Measurements from ENCODE around the gene CCDC137. TPM values are rescaled to one million over a fixed set of nuclear protein-coding genes. Genes with fewer than 3 reads are reported as not detected.
A peak's percentile ranks its signal among the peaks of the same experiment; 100 is the strongest.

CCDC137 gene
- total and polyA plus RNA-seq, 4 experiments from 2014 or later, result 5.3 to 29.3 (median 22.5) TPM

GRCh38 chr17:81686614-81687013, 20.1 kb downstream of the CCDC137 start:
- Mint-ChIP-seq H3K36me3 (peaks cover 14 to 52% of the 10 kb centered on the region in 2 donors), H3K27ac (peak overlapping the region in 3 of 7 donors; percentile 22 to 74 (median 30)), H3K4me1 (peaks cover 20 to 56% (median 27%) of the 10 kb centered on the region in 4 donors), H3K9me3 (peaks cover 0 to 3% (median 0%) of the 10 kb centered on the region in 8 donors), H3K4me3 (peak overlapping the region in 1 of 8 donors; percentile 42), H3K27me3 (no peaks in the 10 kb centered on the region)
- H3K27me3 ChIP-seq (ENCODE audit: insufficient read depth, low read length), result no peaks in the 10 kb centered on the region
- no peak overlapping the region for H3K27ac ChIP-seq (ENCODE audit: low read depth, low read length)
- H3K36me3 ChIP-seq (ENCODE audit: insufficient read depth, low read length), result peaks cover 55% of the 10 kb centered on the region
- H3K4me3 ChIP-seq (ENCODE audit: low read length in 2 of 2), result no peak overlapping the region
- peaks cover 31% of the 10 kb centered on the region for H3K4me1 ChIP-seq (ENCODE audit: insufficient read depth, low read length)
- ChIA-PET POLR2A (ENCODE audit: partially characterized antibody) (no interaction called here), CTCF (ENCODE audit: partially characterized antibody) (no interaction called here)
- no peaks in the 10 kb centered on the region for H3K9me3 ChIP-seq (ENCODE audit: control insufficient read depth in 1 of 2, low read length in 2 of 2)
- intact Hi-C loops (cut with micrococcal nuclease), result no loop called here
- DNase-seq, result no peak

- peaks cover 22 to 57% of the 10 kb centered on the region in 2 donors for H3K36me3 Mint-ChIP-seq
- H3K27me3 Mint-ChIP-seq, result no peaks in the 10 kb centered on the region
- Histone ChIP-seq H3K9me3 (ENCODE audit: control insufficient read depth in 1 of 2, low read length in 2 of 2) (no peaks in the 10 kb centered on the region), H3K27ac (ENCODE audit: low read depth, low read length) (no peak overlapping the region), H3K27me3 (ENCODE audit: insufficient read depth, low read length) (no peaks in the 10 kb centered on the region), H3K4me3 (ENCODE audit: low read length in 2 of 2) (no peak overlapping the region), H3K36me3 (ENCODE audit: insufficient read depth, low read length) (peaks cover 62% of the 10 kb centered on the region), H3K4me1 (ENCODE audit: insufficient read depth, low read length) (peaks cover 25% of the 10 kb centered on the region)
- H3K4me3 Mint-ChIP-seq, result peak overlapping the region in 1 of 8 donors; percentile 39
- peaks cover 0 to 3% (median 0%) of the 10 kb centered on the region in 8 donors for H3K9me3 Mint-ChIP-seq
- no peak for DNase-seq
- peak overlapping the region in 3 of 7 donors; percentile 35 to 60 (median 60) for H3K27ac Mint-ChIP-seq
- intact Hi-C loops (cut with micrococcal nuclease), result no loop called here
- peaks cover 16 to 44% (median 22%) of the 10 kb centered on the region in 4 donors for H3K4me1 Mint-ChIP-seq
- ChIA-PET POLR2A (ENCODE audit: partially characterized antibody) (interaction anchor here (1.0 kb wide), 1 partner anchor 8 kb away, joined by 4 read pairs; no protein-coding TSS in a partner anchor), CTCF (ENCODE audit: partially characterized antibody) (interaction anchor here (0.9 kb wide), 1 partner anchor 12 kb away, joined by 3 read pairs; no protein-coding TSS in a partner anchor)
Measured at GRCh38 chr17:81687770-81688541, 21.4 kb downstream of the CCDC137 start.

- no peaks in the 10 kb centered on the region for H3K27me3 ChIP-seq (ENCODE audit: insufficient read depth, low read length)
- no peak for DNase-seq
- ChIA-PET POLR2A (ENCODE audit: partially characterized antibody) (no interaction called here), CTCF (ENCODE audit: partially characterized antibody) (no interaction called here)
- peaks cover 22 to 55% of the 10 kb centered on the region in 2 donors for H3K36me3 Mint-ChIP-seq
- no peak overlapping the region for H3K27ac ChIP-seq (ENCODE audit: low read depth, low read length)
- H3K27me3 Mint-ChIP-seq, result no peaks in the 10 kb centered on the region
- H3K4me1 Mint-ChIP-seq, result peaks cover 15 to 39% (median 18%) of the 10 kb centered on the region in 4 donors
- H3K4me3 Mint-ChIP-seq, result no peak overlapping the region
- intact Hi-C loops (cut with micrococcal nuclease), result no loop called here
- H3K27ac Mint-ChIP-seq, result peak overlapping the region in 2 of 7 donors; percentile 17 to 68
- no peak overlapping the region for H3K4me3 ChIP-seq (ENCODE audit: low read length in 2 of 2)
- peaks cover 63% of the 10 kb centered on the region for H3K36me3 ChIP-seq (ENCODE audit: insufficient read depth, low read length)
- H3K9me3 Mint-ChIP-seq, result peaks cover 0 to 2% (median 0%) of the 10 kb centered on the region in 8 donors
- peaks cover 23% of the 10 kb centered on the region for H3K4me1 ChIP-seq (ENCODE audit: insufficient read depth, low read length)
- H3K9me3 ChIP-seq (ENCODE audit: control insufficient read depth in 1 of 2, low read length in 2 of 2), result no peaks in the 10 kb centered on the region
Measured at GRCh38 chr17:81688616-81689015, 22.1 kb downstream of the CCDC137 start.

GRCh38 chr17:81690066-81690465, 23.5 kb downstream of the CCDC137 start:
- ChIA-PET POLR2A (ENCODE audit: partially characterized antibody) (interaction anchor here (1.6 kb wide), 1 partner anchor 13 kb away, joined by 3 read pairs; the partner anchor contains the start of gene MRPL12), CTCF (ENCODE audit: partially characterized antibody) (no interaction called here)
- Histone ChIP-seq H3K4me3 (ENCODE audit: low read length in 2 of 2) (no peak overlapping the region), H3K9me3 (ENCODE audit: control insufficient read depth in 1 of 2, low read length in 2 of 2) (no peaks in the 10 kb centered on the region), H3K4me1 (ENCODE audit: insufficient read depth, low read length) (peaks cover 15% of the 10 kb centered on the region), H3K27me3 (ENCODE audit: insufficient read depth, low read length) (no peaks in the 10 kb centered on the region), H3K27ac (ENCODE audit: low read depth, low read length) (no peak overlapping the region), H3K36me3 (ENCODE audit: insufficient read depth, low read length) (peaks cover 76% of the 10 kb centered on the region)
- peak overlapping the region in 1 of 7 donors; percentile 42 for H3K27ac Mint-ChIP-seq
- no peaks in the 10 kb centered on the region for H3K27me3 Mint-ChIP-seq
- H3K36me3 Mint-ChIP-seq, result peaks cover 22 to 48% of the 10 kb centered on the region in 2 donors
- intact Hi-C loops (cut with micrococcal nuclease), result no loop called here
- no peak overlapping the region for H3K4me3 Mint-ChIP-seq
- H3K4me1 Mint-ChIP-seq, result peaks cover 6 to 27% (median 10%) of the 10 kb centered on the region in 4 donors
- no peaks in the 10 kb centered on the region for H3K9me3 Mint-ChIP-seq
- no peak for DNase-seq

GRCh38 chr17:81690549-81690948, 24.0 kb downstream of the CCDC137 start:
- Mint-ChIP-seq H3K27me3 (no peaks in the 10 kb centered on the region), H3K4me1 (peaks cover 1 to 22% (median 8%) of the 10 kb centered on the region in 4 donors), H3K27ac (no peak overlapping the region), H3K4me3 (no peak overlapping the region), H3K36me3 (peaks cover 22 to 48% of the 10 kb centered on the region in 2 donors), H3K9me3 (no peaks in the 10 kb centered on the region)
- peaks cover 79% of the 10 kb centered on the region for H3K36me3 ChIP-seq (ENCODE audit: insufficient read depth, low read length)
- POLR2A ChIA-PET (ENCODE audit: partially characterized antibody), result interaction anchor here (1.6 kb wide), 1 partner anchor 13 kb away, joined by 3 read pairs; the partner anchor contains the start of gene MRPL12
- intact Hi-C loops (cut with micrococcal nuclease), result no loop called here
- CTCF ChIA-PET (ENCODE audit: partially characterized antibody), result no interaction called here
- no peak overlapping the region for H3K27ac ChIP-seq (ENCODE audit: low read depth, low read length)
- H3K4me3 ChIP-seq (ENCODE audit: low read length in 2 of 2), result no peak overlapping the region
- peaks cover 10% of the 10 kb centered on the region for H3K4me1 ChIP-seq (ENCODE audit: insufficient read depth, low read length)
- no peaks in the 10 kb centered on the region for H3K9me3 ChIP-seq (ENCODE audit: control insufficient read depth in 1 of 2, low read length in 2 of 2)
- H3K27me3 ChIP-seq (ENCODE audit: insufficient read depth, low read length), result no peaks in the 10 kb centered on the region
- DNase-seq, result no peak

GRCh38 chr17:81691196-81691595, 24.7 kb downstream of the CCDC137 start:
- peaks cover 21 to 49% of the 10 kb centered on the region in 2 donors for H3K36me3 Mint-ChIP-seq
- no peaks in the 10 kb centered on the region for H3K27me3 ChIP-seq (ENCODE audit: insufficient read depth, low read length)
- no peak overlapping the region for H3K4me3 Mint-ChIP-seq
- POLR2A ChIA-PET (ENCODE audit: partially characterized antibody), result interaction anchor here (1.6 kb wide), 1 partner anchor 12 kb away, joined by 3 read pairs; the partner anchor contains the start of gene MRPL12
- CTCF ChIA-PET (ENCODE audit: partially characterized antibody), result no interaction called here
- H3K9me3 Mint-ChIP-seq, result no peaks in the 10 kb centered on the region
- peaks cover 72% of the 10 kb centered on the region for H3K36me3 ChIP-seq (ENCODE audit: insufficient read depth, low read length)
- no peaks in the 10 kb centered on the region for H3K27me3 Mint-ChIP-seq
- DNase-seq, result no peak
- peaks cover 0 to 16% (median 5%) of the 10 kb centered on the region in 4 donors for H3K4me1 Mint-ChIP-seq
- H3K9me3 ChIP-seq (ENCODE audit: control insufficient read depth in 1 of 2, low read length in 2 of 2), result no peaks in the 10 kb centered on the region
- no peak overlapping the region for H3K27ac ChIP-seq (ENCODE audit: low read depth, low read length)
- intact Hi-C loops (cut with micrococcal nuclease), result no loop called here
- H3K27ac Mint-ChIP-seq, result no peak overlapping the region
- peaks cover 3% of the 10 kb centered on the region for H3K4me1 ChIP-seq (ENCODE audit: insufficient read depth, low read length)
- H3K4me3 ChIP-seq (ENCODE audit: low read length in 2 of 2), result no peak overlapping the region

- intact Hi-C loops (cut with micrococcal nuclease), result no loop called here
- H3K4me3 Mint-ChIP-seq, result no peak overlapping the region
Measured at GRCh38 chr17:81691608-81692007, 25.1 kb downstream of the CCDC137 start.

More at GRCh38 chr17:81691608-81692007, 25.1 kb downstream of the CCDC137 start:
- no peaks in the 10 kb centered on the region for H3K9me3 ChIP-seq (ENCODE audit: control insufficient read depth in 1 of 2, low read length in 2 of 2)
- no peaks in the 10 kb centered on the region for H3K27me3 Mint-ChIP-seq
- H3K36me3 ChIP-seq (ENCODE audit: insufficient read depth, low read length), result peaks cover 69% of the 10 kb centered on the region
- H3K27ac Mint-ChIP-seq, result no peak overlapping the region
- H3K36me3 Mint-ChIP-seq, result peaks cover 19 to 47% of the 10 kb centered on the region in 2 donors
- no peaks in the 10 kb centered on the region for H3K27me3 ChIP-seq (ENCODE audit: insufficient read depth, low read length)
- no peak overlapping the region for H3K4me3 ChIP-seq (ENCODE audit: low read length in 2 of 2)
- peaks cover 0 to 14% (median 3%) of the 10 kb centered on the region in 4 donors for H3K4me1 Mint-ChIP-seq
- POLR2A ChIA-PET (ENCODE audit: partially characterized antibody), result interaction anchor here (1.6 kb wide), 1 partner anchor 12 kb away, joined by 3 read pairs; the partner anchor contains the start of gene MRPL12
- CTCF ChIA-PET (ENCODE audit: partially characterized antibody), result no interaction called here
- no peaks in the 10 kb centered on the region for H3K4me1 ChIP-seq (ENCODE audit: insufficient read depth, low read length)
- DNase-seq, result no peak
- H3K27ac ChIP-seq (ENCODE audit: low read depth, low read length), result no peak overlapping the region
- no peaks in the 10 kb centered on the region for H3K9me3 Mint-ChIP-seq
